GM12878 (cell line): Measurements from ENCODE around the gene SCRN2. TPM values are rescaled to one million over a fixed set of nuclear protein-coding genes. Genes with fewer than 3 reads are reported as not detected.
A peak's percentile ranks its signal among the peaks of the same experiment; 100 is the strongest.

ENCODE experiments used
- ATAC-seq: fragments of 200-7000 bp; cut with Tn5 transposase; 3 replicates; pipeline ENCODE4 v1.9.1; 2020; ENCODE audit warnings: mild to moderate bottlenecking, moderate library complexity
- BruUV-seq: library from RNA; stranded (reverse); fragments of 400-500 nt; replicated peaks from 2 replicates; lab custom pipeline; 2021; lab: Mats Ljungman, UMichigan
- CTCF ChIA-PET: fragments of 300-600 bp; sonication (Branson Sonifier 250); formaldehyde crosslinking; extraction: SDS; loops from one replicate; lab custom pipeline; 2021; ENCODE audit warnings: inconsistent platforms; lab: Yijun Ruan, JAX
- POLR2A ChIA-PET: fragments of 350-600 bp; formaldehyde crosslinking; extraction: SDS; loops from one replicate; lab custom pipeline; 2021; ENCODE audit warnings: inconsistent platforms; lab: Charles Lee
- RAD21 ChIA-PET: fragments of 300-600 bp; sonication (Branson Sonifier 250); formaldehyde crosslinking; loops from one replicate; lab custom pipeline; 2023; ENCODE audit warnings: antibody characterized with exemption; ENCODE audit not compliant: unreplicated experiment; lab: Charles Lee
- SMC1A ChIA-PET: fragments of 300-600 bp; sonication (Branson Sonifier 250); formaldehyde crosslinking; loops from one replicate; lab custom pipeline; 2023; ENCODE audit not compliant: unreplicated experiment, uncharacterized antibody; lab: Charles Lee
- DNase-seq: peaks from one replicate; pipeline ENCODE4 v3.0.0-alpha.2; 2011; ENCODE audit warnings: low read depth, low spot score
- FAIRE-seq: peaks from 3 replicates; lab custom pipeline; 2011; peaks lifted over from hg19 to GRCh38; lab: Jason Lieb, UNC
- H2AFZ ChIP-seq: 2 replicates; pipeline ENCODE4 v1.6.0; 2011; ENCODE audit warnings: low read depth, low read length, control low read depth; ENCODE audit not compliant: control insufficient read depth
- H3K27ac ChIP-seq: 2 replicates; pipeline ENCODE4 v1.5.1; 2011; ENCODE audit warnings: control low read depth; ENCODE audit not compliant: control insufficient read depth, insufficient read depth
- H3K27me3 ChIP-seq, 2 experiments: replicated peaks in 1 of 2; 2 replicates each; pipeline versions ENCODE4 v1.6.0 to v1.6.1; 2011; ENCODE audit warnings: low read length in 1 of 2; ENCODE audit not compliant: control insufficient read depth in 2 of 2, insufficient read depth in 2 of 2
- H3K36me3 ChIP-seq, 2 experiments: 2 replicates each; pipeline ENCODE4 v1.5.1; 2011; ENCODE audit warnings: low read length in 1 of 2; ENCODE audit not compliant: control insufficient read depth in 2 of 2, insufficient read depth in 2 of 2
- H3K4me1 ChIP-seq: 2 replicates; pipeline ENCODE4 v1.6.1; 2011; ENCODE audit warnings: mild to moderate bottlenecking, low read length, moderate library complexity, mixed read lengths; ENCODE audit not compliant: control insufficient read depth, insufficient read depth
- H3K4me2 ChIP-seq: 2 replicates; pipeline ENCODE4 v1.6.0; 2011; ENCODE audit warnings: control low read depth; ENCODE audit not compliant: control insufficient read depth, insufficient read depth
- H3K4me3 ChIP-seq: fragments of 200-600 bp; sonication (generic); 2 replicates; pipeline ENCODE4 v1.5.1; 2016
- H3K79me2 ChIP-seq: 2 replicates; pipeline ENCODE4 v1.6.0; 2011; ENCODE audit warnings: low read length; ENCODE audit not compliant: control insufficient read depth, insufficient read depth
- H3K9ac ChIP-seq: 2 replicates; pipeline ENCODE4 v1.8.0; 2011; ENCODE audit warnings: low read length, control low read depth, mixed read lengths; ENCODE audit not compliant: control insufficient read depth, insufficient read depth
- H3K9me3 ChIP-seq: replicated peaks from 3 replicates; pipeline ENCODE4 v1.5.1; 2011; ENCODE audit warnings: mild to moderate bottlenecking, low read length; ENCODE audit not compliant: control insufficient read depth, insufficient read depth
- H4K20me1 ChIP-seq: 2 replicates; pipeline ENCODE4 v1.6.0; 2011; ENCODE audit not compliant: control insufficient read depth, insufficient read depth
- ASH2L ChIP-seq: fragments of 300-600, 200-600 bp; sonication (generic); IDR thresholded peaks from 2 replicates; pipeline ENCODE4 v1.6.1; 2017; ENCODE audit warnings: low read depth, mild to moderate bottlenecking, borderline replicate concordance
- BRCA1 ChIP-seq: IDR thresholded peaks from 2 replicates; pipeline ENCODE4 v1.6.1; 2011; ENCODE audit warnings: low read depth, low read length, improper control_type of control experiment
- HDGF ChIP-seq: fragments of 450-650 bp; IDR thresholded peaks from 2 replicates; pipeline ENCODE4 v1.6.1; 2016; ENCODE audit warnings: antibody characterized with exemption
- KDM1A ChIP-seq: fragments of 200-600 bp; sonication (generic); IDR thresholded peaks from 2 replicates; pipeline ENCODE4 v1.6.1; 2016; ENCODE audit warnings: borderline replicate concordance
- LARP7 ChIP-seq: fragments of 450-650 bp; IDR thresholded peaks from 2 replicates; pipeline ENCODE4 v1.6.1; 2017; ENCODE audit warnings: mild to moderate bottlenecking
- NBN ChIP-seq: fragments of 450-650 bp; IDR thresholded peaks from 2 replicates; pipeline ENCODE4 v1.6.1; 2016
- NR2C1 ChIP-seq: fragments of 450-650 bp; IDR thresholded peaks from 2 replicates; pipeline ENCODE4 v1.6.1; 2017; ENCODE audit warnings: antibody characterized with exemption, mild to moderate bottlenecking, moderate library complexity
- POLR2AphosphoS2 ChIP-seq: IDR thresholded peaks from 2 replicates; pipeline ENCODE4 v1.6.1; 2011; ENCODE audit warnings: low read depth, mild to moderate bottlenecking, low read length, improper control_type of control experiment, moderate library complexity
- RBBP5 ChIP-seq: fragments of 200-600 bp; sonication (generic); conservative IDR thresholded peaks from 2 replicates; pipeline ENCODE4 v1.6.1; 2016
- RCOR1 ChIP-seq: conservative IDR thresholded peaks from 2 replicates; pipeline ENCODE4 v1.6.1; 2012; ENCODE audit warnings: low read depth, low read length, improper control_type of control experiment
- RUNX3 ChIP-seq: IDR thresholded peaks from 2 replicates; pipeline ENCODE4 v1.6.1; 2012; ENCODE audit warnings: low read length, inconsistent platforms
- SMAD5 ChIP-seq: IDR thresholded peaks from 2 replicates; pipeline ENCODE4 v1.6.1; 2016; ENCODE audit warnings: antibody characterized with exemption, low read depth
- SMARCA5 ChIP-seq: fragments of 450-650 bp; IDR thresholded peaks from 2 replicates; pipeline ENCODE4 v1.6.1; 2017; ENCODE audit warnings: mild to moderate bottlenecking
- SRF ChIP-seq, 2 experiments: IDR thresholded peaks; 2 replicates each; pipeline ENCODE4 v1.6.1; 2011; ENCODE audit warnings: low read depth in 2 of 2, low read length in 2 of 2, mild to moderate bottlenecking in 1 of 2, moderate library complexity in 1 of 2
- ZNF217 ChIP-seq: fragments of 450-650 bp; IDR thresholded peaks from 2 replicates; pipeline ENCODE4 v1.6.1; 2017; ENCODE audit warnings: antibody characterized with exemption, mild to moderate bottlenecking
- ZNF24 ChIP-seq: fragments of 450-650 bp; IDR thresholded peaks from 2 replicates; pipeline ENCODE4 v1.6.1; 2017; ENCODE audit warnings: antibody characterized with exemption, mild to moderate bottlenecking
- WGBS: methylation state at CpG from one replicate; pipeline ENCODE4 v1.1.6; 2016; ENCODE audit warnings: low lambda C conversion rate; ENCODE audit not compliant: insufficient replicate concordance, insufficient coverage; ENCODE audit errors: missing lambda C conversion rate; 5-methylcytosine and 5-hydroxymethylcytosine counted together
- in situ Hi-C: fragments of 300-500 bp; cut with MboI; formaldehyde crosslinking; loops from 9 replicates; pipeline ENCODE4 v1.14.3; 2018; ENCODE audit warnings: mixed read lengths
- intact Hi-C: fragments of 100-400 bp; cut with micrococcal nuclease; formaldehyde crosslinking; loops from one replicate; pipeline ENCODE4 v1.14.2; 2022; ENCODE audit not compliant: unreplicated experiment
- polyA plus RNA-seq, 11 experiments: library from polyadenylated mRNA; depleted of rRNA in 4 of 11; unstranded in 6 of 11; stranded (reverse) in 5 of 11; fragments of >200 nt; fragmentation: Nextera tagmentation in 4 of 11; fragmentation: Illumina TruSeq in 1 of 11; extraction: Ambion mirVana in 4 of 11; extraction: Trizol in 1 of 11; gene quantifications; 1 replicate in 1 of 11; 2 replicates in 10 of 11; pipeline versions ENCODE4 v1.2.1 to v1.2.3, GENCODE V29; 2011 to 2016; ENCODE audit warnings: inconsistent platforms in 2 of 11, missing spikeins in 2 of 11, low read depth in 1 of 11
- total RNA-seq, 4 experiments: library from RNA; depleted of rRNA in 3 of 4; stranded (reverse); fragments of >200 nt in 3 of 4; fragmentation: Illumina TruSeq in 1 of 4; extraction: Trizol in 1 of 4; gene quantifications; 2 replicates each; pipeline versions ENCODE4 v1.2.1 to v1.2.3, GENCODE V29; 2013 to 2021
- TF ChIP-seq, protein P1 (sequence below): IDR thresholded peaks from 2 replicates; pipeline ENCODE4 v1.6.1; 2011; ENCODE audit warnings: low read depth, low read length, improper control_type of control experiment, borderline replicate concordance
- TF ChIP-seq, protein P2 (sequence below): IDR thresholded peaks from 2 replicates; pipeline ENCODE4 v1.6.1; 2012; ENCODE audit warnings: low read depth, low read length, improper control_type of control experiment
- TF ChIP-seq, protein P3 (sequence below): fragments of 450-650 bp; IDR thresholded peaks from 2 replicates; pipeline ENCODE4 v1.6.1; 2017; ENCODE audit warnings: mild to moderate bottlenecking, moderate library complexity
- TF ChIP-seq, protein P4 (sequence below): IDR thresholded peaks from 2 replicates; pipeline ENCODE4 v1.6.1; 2011; ENCODE audit warnings: borderline replicate concordance, low read depth, mild to moderate bottlenecking, moderate library complexity, mixed read lengths, low read length; ENCODE audit not compliant: insufficient read depth; ENCODE audit errors: extremely low read length

Gene SCRN2
- total and polyA plus RNA-seq, 10 of the 15 experiments (the other 5 are each of a cell fraction or from before 2014, with no cell fraction given), result 0.34 to 33.3 (median 20.1) TPM

DNA sequence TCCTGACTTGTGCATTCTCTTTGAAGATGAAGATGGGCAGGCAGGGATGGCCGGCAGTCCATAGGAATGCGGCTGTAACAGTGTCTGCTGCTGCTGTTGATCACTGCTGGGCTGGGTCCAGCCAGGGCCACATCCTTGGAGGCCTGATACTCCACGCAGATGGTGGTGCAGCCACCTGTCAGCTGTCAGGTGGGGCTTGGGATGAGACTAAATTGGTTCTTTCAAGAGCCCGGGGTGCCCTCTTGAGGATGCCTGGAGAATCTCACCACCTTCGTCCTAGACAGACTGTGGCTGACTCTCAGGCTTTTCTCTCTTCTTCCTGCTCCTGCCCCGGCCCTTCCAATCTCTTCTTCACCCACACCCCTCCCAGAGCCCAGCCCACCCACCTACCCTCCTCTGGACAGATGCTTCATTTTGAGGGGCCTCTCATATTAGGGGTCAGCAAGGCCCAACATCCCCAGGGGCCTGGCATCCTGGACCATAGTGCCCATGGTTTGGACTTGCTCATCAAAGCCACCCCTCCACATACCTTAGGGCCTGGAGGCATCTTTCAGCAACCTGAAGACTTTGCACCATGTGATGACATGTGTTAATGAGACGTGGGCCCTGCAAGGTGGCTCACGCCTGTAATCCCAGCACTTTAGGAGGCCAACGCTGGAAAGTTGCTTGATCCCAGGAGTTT lies 38.6 kb downstream of the SCRN2 start:
- H3K27me3 ChIP-seq, result no peaks in the 10 kb centered on the region
- RAD21 ChIA-PET, result interaction anchor here (1.0 to 2.1 kb wide), 3 partner anchors 59 to 139 kb away, joined by 3 to 8 read pairs (median 8); no protein-coding TSS in a partner anchor
- H3K4me1 ChIP-seq, result no peaks in the 10 kb centered on the region
- peak; percentile 99 for FAIRE-seq
- H3K9me3 ChIP-seq, result no peaks in the 10 kb centered on the region
- POLR2A ChIA-PET, result no interaction called here
- no TSS peak for BruUV-seq
- CTCF ChIA-PET, result interaction anchor here (0.6 to 2.1 kb wide), 16 partner anchors 12 to 216 kb away, joined by 3 to 17 read pairs (median 3); partner anchors contain the start of gene KPNB1
- no peak overlapping the region for H3K27ac ChIP-seq
- H3K4me2 ChIP-seq, result no peak overlapping the region
- intact Hi-C loops (loop anchor here (1.0 to 2.0 kb wide), 3 partner anchors 26 to 138 kb away; no protein-coding TSS in a partner anchor), in situ Hi-C loops (loop anchor here (10.0 kb wide), 1 partner anchor 108 kb away; the partner anchor contains the start of gene TBKBP1)
- no peaks in the 10 kb centered on the region for H3K79me2 ChIP-seq
- SMC1A ChIA-PET, result interaction anchor here (1.2 to 1.9 kb wide), 3 partner anchors 137 to 150 kb away, joined by 3 to 8 read pairs (median 4); no protein-coding TSS in a partner anchor
- peak; percentile 98 for ATAC-seq
- WGBS, result 11% methylated on average over 9 of the region's 9 CpGs
- H4K20me1 ChIP-seq, result no peaks in the 10 kb centered on the region
- no peak for DNase-seq
- no peaks in the 10 kb centered on the region; a peak in 1 of 4 replicates for H3K36me3 ChIP-seq
- no peak overlapping the region for H2AFZ ChIP-seq
- H3K9ac ChIP-seq, result no peak overlapping the region
- H3K4me3 ChIP-seq, result no peak overlapping the region
- TF ChIP-seq ZNF24 (no peak), ZNF217 (no peak), RCOR1 (no peak), BRCA1 (no peak), ASH2L (no peak), KDM1A (no peak), SMARCA5 (no peak), SMAD5 (no peak), RBBP5 (no peak), RUNX3 (no peak), NBN (no peak), POLR2AphosphoS2 (no peak), SRF (IDR thresholded peaks at IDR 0.05; ENCODE audit: low read depth in 2 of 2, low read length in 2 of 2) (0 out of 4 replicates have a peak, but pooled peaks of 1 of the 2 experiments have one; percentile 1), NR2C1 (no peak), HDGF (no peak), LARP7 (0 out of 2 replicates have a peak, but pooled peaks have one; percentile 19)
- TF ChIP-seq, protein P1, sequence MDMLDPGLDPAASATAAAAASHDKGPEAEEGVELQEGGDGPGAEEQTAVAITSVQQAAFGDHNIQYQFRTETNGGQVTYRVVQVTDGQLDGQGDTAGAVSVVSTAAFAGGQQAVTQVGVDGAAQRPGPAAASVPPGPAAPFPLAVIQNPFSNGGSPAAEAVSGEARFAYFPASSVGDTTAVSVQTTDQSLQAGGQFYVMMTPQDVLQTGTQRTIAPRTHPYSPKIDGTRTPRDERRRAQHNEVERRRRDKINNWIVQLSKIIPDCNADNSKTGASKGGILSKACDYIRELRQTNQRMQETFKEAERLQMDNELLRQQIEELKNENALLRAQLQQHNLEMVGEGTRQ, result no peak
- TF ChIP-seq, protein P2, sequence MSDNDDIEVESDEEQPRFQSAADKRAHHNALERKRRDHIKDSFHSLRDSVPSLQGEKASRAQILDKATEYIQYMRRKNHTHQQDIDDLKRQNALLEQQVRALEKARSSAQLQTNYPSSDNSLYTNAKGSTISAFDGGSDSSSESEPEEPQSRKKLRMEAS, result no peak
- TF ChIP-seq, protein P3, sequence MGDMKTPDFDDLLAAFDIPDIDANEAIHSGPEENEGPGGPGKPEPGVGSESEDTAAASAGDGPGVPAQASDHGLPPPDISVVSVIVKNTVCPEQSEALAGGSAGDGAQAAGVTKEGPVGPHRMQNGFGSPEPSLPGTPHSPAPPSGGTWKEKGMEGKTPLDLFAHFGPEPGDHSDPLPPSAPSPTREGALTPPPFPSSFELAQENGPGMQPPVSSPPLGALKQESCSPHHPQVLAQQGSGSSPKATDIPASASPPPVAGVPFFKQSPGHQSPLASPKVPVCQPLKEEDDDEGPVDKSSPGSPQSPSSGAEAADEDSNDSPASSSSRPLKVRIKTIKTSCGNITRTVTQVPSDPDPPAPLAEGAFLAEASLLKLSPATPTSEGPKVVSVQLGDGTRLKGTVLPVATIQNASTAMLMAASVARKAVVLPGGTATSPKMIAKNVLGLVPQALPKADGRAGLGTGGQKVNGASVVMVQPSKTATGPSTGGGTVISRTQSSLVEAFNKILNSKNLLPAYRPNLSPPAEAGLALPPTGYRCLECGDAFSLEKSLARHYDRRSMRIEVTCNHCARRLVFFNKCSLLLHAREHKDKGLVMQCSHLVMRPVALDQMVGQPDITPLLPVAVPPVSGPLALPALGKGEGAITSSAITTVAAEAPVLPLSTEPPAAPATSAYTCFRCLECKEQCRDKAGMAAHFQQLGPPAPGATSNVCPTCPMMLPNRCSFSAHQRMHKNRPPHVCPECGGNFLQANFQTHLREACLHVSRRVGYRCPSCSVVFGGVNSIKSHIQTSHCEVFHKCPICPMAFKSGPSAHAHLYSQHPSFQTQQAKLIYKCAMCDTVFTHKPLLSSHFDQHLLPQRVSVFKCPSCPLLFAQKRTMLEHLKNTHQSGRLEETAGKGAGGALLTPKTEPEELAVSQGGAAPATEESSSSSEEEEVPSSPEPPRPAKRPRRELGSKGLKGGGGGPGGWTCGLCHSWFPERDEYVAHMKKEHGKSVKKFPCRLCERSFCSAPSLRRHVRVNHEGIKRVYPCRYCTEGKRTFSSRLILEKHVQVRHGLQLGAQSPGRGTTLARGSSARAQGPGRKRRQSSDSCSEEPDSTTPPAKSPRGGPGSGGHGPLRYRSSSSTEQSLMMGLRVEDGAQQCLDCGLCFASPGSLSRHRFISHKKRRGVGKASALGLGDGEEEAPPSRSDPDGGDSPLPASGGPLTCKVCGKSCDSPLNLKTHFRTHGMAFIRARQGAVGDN, result no peak
- TF ChIP-seq, protein P4, sequence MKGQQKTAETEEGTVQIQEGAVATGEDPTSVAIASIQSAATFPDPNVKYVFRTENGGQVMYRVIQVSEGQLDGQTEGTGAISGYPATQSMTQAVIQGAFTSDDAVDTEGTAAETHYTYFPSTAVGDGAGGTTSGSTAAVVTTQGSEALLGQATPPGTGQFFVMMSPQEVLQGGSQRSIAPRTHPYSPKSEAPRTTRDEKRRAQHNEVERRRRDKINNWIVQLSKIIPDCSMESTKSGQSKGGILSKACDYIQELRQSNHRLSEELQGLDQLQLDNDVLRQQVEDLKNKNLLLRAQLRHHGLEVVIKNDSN, result no peak
